Measurements from ENCODE around the gene HACD3. TPM values are rescaled to one million over a fixed set of nuclear protein-coding genes. Genes with fewer than 3 reads are reported as not detected.
A peak's percentile ranks its signal among the peaks of the same experiment; 100 is the strongest.

HACD3 gene
- total RNA-seq (10 to 100 TPM in 3 of 10 donors, 1 to 10 TPM in 7; 5.3 to 13.4 (median 8.4) TPM), polyA plus RNA-seq (1 to 10 TPM; 3.7 to 8.1 TPM)
- long read RNA-seq, donor 1, transcript HACD3-201 (11 exons, 3,228 nt): major isoform, 31 of 34 reads
- long read RNA-seq, donor 1, partial matches to known transcripts: 0 of 34 reads
- long read RNA-seq, donor 1, other reads (novel, unspliced or antisense): 3 of 34 reads
- long read RNA-seq, donor 2, transcript HACD3-201 (11 exons, 3,228 nt): major isoform, 26 of 31 reads
- long read RNA-seq, donor 2, partial matches to known transcripts: 0 of 31 reads
- long read RNA-seq, donor 2, other reads (novel, unspliced or antisense): 5 of 31 reads
- long read RNA-seq, donor 3, transcript HACD3-201 (11 exons, 3,228 nt): major isoform, 49 of 58 reads
- long read RNA-seq, donor 3, partial matches to known transcripts: 3 of 58 reads
- long read RNA-seq, donor 3, other reads (novel, unspliced or antisense): 6 of 58 reads

- peak within 1 kb of the TSS in 9 of 10 donors; percentile 33 to 83 (median 70) for H3K27ac ChIP-seq
- ATAC-seq: peak; percentile 96 to 98 (median 97)
- peak within 1 kb of the TSS; percentile 47 to 97 (median 89) for H3K4me3 ChIP-seq
- peaks cover 0 to 28% (median 20%) of the 10 kb centered on the region in 9 donors for H3K4me1 ChIP-seq
- no peak for TF ChIP-seq CTCF (IDR thresholded peaks at IDR 0.05)
- 0 to 1% methylated on average over 81 to 88 of the region's 88 CpGs for WGBS, 2 donors
- H3K36me3 ChIP-seq: peaks cover 0 to 2% (median 0%) of the 10 kb centered on the region in 9 donors
- H3K9me3 ChIP-seq: no peaks in the 10 kb centered on the region
- no peaks in the 10 kb centered on the region for H3K27me3 ChIP-seq
- intact Hi-C loops (cut with DNase I): no loop called here
- DNase-seq: peak; percentile 81 to 90
Observed at GRCh38 chr15:65530318-65531111, at the start of gene HACD3. Gene HACD3 (plus strand): TSS chr15:65530463. CDS start chr15:65530632, 169 bp downstream.

- H3K4me1 ChIP-seq: no peaks in the 10 kb centered on the region
- no peak overlapping the region for H3K27ac ChIP-seq
- H3K27me3 ChIP-seq: no peaks in the 10 kb centered on the region
- H3K36me3 ChIP-seq: peaks cover 0 to 100% (median 57%) of the 10 kb centered on the region in 9 donors
- 94 to 97% methylated on average over 4 of the region's 4 CpGs for WGBS, 2 donors
- no peak for TF ChIP-seq CTCF (IDR thresholded peaks at IDR 0.05)
- H3K4me3 ChIP-seq: no peak overlapping the region
- ATAC-seq (no peak), DNase-seq (no peak)
- no peaks in the 10 kb centered on the region for H3K9me3 ChIP-seq
- intact Hi-C loops (cut with DNase I): no loop called here
Observed at GRCh38 chr15:65484876-65485275, 45.4 kb upstream of the HACD3 start.

GRCh38 chr15:65494076-65494475 lies 36.2 kb upstream of the HACD3 start:
- no peak overlapping the region for H3K27ac ChIP-seq
- TF ChIP-seq CTCF (IDR thresholded peaks at IDR 0.05): no peak
- DNase-seq (no peak), ATAC-seq (no peak)
- WGBS, 2 donors: 92% methylated on average over 4 of the region's 4 CpGs
- no peak overlapping the region for H3K4me3 ChIP-seq
- H3K4me1 ChIP-seq: peaks cover 0 to 6% (median 0%) of the 10 kb centered on the region in 9 donors
- no peaks in the 10 kb centered on the region for H3K27me3 ChIP-seq
- intact Hi-C loops (cut with DNase I): no loop called here
- H3K36me3 ChIP-seq: peaks cover 0 to 99% (median 53%) of the 10 kb centered on the region in 9 donors
- H3K9me3 ChIP-seq: no peaks in the 10 kb centered on the region

GRCh38 chr15:65509321-65509720 lies 20.9 kb upstream of the HACD3 start:
- Histone ChIP-seq H3K4me3 (no peak overlapping the region), H3K27ac (no peak overlapping the region), H3K9me3 (no peaks in the 10 kb centered on the region), H3K27me3 (no peaks in the 10 kb centered on the region), H3K36me3 (peaks cover 0 to 85% (median 30%) of the 10 kb centered on the region in 9 donors), H3K4me1 (peaks cover 0 to 66% (median 29%) of the 10 kb centered on the region in 9 donors)
- intact Hi-C loops (cut with DNase I): no loop called here
- 93% methylated on average over 2 of the region's 2 CpGs for WGBS, 2 donors
- ATAC-seq (no peak), DNase-seq (no peak)
- no peak for TF ChIP-seq CTCF (IDR thresholded peaks at IDR 0.05)
